Posterior cingulate gyrus (tissue), 11 donors: ENCODE data around the gene PBX4.
A peak's percentile ranks its signal among the peaks of the same experiment; 100 is the strongest.

ENCODE experiments used
- DNase-seq, 10 donors: peaks; one replicate each; pipeline versions ENCODE4 v3.0.0 to v3.0.0-alpha.2; 2020 to 2021; ENCODE audit warnings: mixed read lengths in 3 of 10
- intact Hi-C: fragments of 100-400 bp; cut with DNase I; formaldehyde crosslinking; loops from one replicate; pipeline ENCODE4 v1.15.1; 2023

PBX4 gene

DNA sequence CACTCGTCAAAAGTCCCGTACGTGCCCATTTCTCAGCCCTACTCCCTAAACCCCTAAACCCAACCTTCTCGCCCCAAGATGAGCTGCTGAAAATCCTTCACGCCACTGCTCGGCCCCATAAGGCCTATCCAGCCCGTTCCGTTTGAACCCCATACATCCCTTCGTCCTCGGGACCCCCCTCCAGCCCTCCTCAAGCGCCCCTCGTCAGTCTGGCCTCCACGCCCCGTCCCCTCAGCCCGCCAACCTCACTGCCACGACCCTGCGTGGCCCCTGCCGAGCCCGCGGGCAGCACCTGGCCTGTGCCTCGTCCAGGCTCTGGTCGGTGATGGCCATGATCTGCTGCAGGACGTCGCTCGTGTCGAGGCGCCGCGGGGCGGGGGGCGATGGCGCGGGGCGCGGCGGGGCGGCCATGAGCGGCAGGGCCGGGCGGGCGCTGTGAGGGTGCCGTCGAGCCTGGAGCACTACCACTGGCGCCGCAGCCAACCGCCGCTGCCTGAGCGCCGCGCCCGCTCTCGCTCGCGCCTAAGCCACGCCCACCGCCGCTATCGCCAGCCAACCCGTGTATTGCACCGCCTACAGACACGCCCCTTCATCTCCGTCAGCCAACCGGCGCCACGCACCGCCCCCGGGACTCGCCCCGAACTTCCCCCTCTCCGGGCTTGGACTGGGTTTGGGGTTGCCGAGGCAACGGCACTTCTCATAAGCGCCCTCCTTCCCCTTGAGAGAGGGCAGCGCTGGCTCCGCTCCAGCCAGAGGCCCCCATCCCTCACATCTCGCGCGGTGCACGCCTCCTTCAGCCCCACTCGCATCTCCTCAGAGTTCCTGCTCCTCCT is at the start of gene PBX4:
Gene PBX4 (minus strand): TSS at position 469 of the 833 bp plus-strand sequence. CDS start 58 bp downstream, at position 411.
- intact Hi-C loops, result no loop called here
- peak; percentile 82 to 99 (median 93) for DNase-seq

- intact Hi-C loops, result loop anchor here (10.0 kb wide), 1 partner anchor 199 kb away; the partner anchor contains the start of gene ZNF253
- DNase-seq, result peak in 3 of 10 donors; percentile 26 to 49 (median 42)
Measured at GRCh38 chr19:19665420-19665948, 47.0 kb upstream of the PBX4 start.

DNA sequence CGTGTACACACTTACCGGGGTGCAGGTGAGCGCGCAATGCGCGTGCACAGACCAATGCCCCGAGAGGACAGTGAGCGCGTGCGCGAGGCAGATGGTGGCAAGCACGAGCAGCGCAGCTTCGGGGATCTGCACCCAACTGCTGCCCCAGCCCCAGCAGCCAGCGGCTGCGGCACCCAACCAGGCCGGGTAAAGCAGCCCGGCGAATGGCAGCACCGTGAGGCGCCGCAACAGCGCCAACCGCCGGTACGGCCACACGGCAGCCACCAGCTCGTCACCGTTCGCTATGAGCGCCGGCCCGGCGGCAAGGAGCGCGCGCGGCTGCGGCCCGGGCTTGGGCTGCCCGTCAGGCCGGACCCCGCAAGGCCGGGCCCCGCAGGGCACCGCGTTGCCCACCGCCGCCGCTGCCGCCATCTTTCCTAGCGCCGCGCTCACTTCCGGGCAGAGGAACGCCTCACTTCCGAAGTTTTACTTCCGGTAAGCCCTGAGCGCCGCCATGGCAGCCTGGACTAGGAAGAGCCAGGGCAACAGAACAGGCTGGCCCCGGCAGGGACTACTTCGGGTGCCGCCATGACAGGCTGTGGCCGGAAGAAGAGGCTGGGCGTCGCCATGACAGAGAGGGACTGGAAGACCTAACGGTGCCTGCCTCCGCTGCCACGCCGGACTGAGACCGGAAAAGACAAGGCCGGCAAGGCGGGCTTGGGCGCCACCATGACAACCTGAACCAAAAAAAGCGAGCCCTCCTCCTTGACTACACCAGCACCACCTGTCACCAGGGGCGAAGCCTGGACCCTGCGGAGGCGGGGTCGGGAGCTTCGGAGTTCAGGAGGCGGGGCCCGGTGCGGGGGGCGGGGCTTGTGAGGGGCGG is 45.0 kb upstream of the PBX4 start, which contains the start of gene ATP13A1:
Gene ATP13A1 (minus strand): TSS at position 421 of the 865 bp plus-strand sequence. CDS start 10 bp downstream, at position 411.
- intact Hi-C loops, result loop anchor here (5.0 to 10.0 kb wide), 2 partner anchors 114 to 201 kb away; partner anchors contain the start of gene ZNF253
- DNase-seq, result peak; percentile 93 to 99 (median 96)

DNA sequence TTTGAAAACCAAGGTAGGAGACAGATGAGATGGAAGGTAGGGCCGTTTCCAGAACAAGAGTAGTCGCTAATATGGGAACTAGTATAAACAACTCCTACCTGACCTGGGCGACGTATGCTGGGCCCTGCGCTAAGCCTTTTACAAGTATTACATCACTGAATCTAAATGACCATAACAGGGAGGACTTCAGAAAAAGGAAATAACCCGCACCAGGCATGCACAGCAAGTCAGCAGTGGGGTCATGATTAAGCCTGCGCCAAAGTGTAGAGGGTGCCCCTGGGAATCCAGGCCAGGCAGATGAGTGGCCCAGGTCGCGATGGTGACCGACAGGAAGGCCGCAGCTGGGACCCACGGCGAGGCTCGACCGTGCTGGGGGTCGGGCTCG is 44.4 kb upstream of the PBX4 start:
- DNase-seq, result no peak
- intact Hi-C loops, result loop anchor here (5.0 to 10.0 kb wide), 2 partner anchors 114 to 202 kb away; partner anchors contain the start of gene ZNF253

DNA sequence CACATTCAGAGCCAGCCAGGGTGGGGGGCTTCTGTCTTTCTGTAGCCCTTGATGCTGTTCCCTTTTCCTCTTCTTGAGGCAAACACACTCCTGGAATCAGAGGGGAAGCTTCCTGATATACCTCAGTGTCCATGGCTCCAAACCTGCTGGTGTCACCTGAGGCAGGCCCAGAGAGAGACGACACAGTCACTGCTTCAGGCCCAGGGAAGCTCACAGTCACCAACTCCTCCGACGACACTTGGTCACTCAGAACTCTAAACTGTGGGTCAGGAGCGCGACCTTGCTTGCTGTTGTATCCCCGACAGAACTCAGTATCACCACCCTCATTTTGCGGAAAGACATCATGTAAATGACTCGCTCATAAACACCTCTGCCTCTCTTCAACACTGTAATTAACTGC is 43.9 kb upstream of the PBX4 start:
- peak in 3 of 10 donors; percentile 28 to 40 (median 37) for DNase-seq
- intact Hi-C loops, result loop anchor here (5.0 to 10.0 kb wide), 2 partner anchors 115 to 202 kb away; partner anchors contain the start of gene ZNF253

DNA sequence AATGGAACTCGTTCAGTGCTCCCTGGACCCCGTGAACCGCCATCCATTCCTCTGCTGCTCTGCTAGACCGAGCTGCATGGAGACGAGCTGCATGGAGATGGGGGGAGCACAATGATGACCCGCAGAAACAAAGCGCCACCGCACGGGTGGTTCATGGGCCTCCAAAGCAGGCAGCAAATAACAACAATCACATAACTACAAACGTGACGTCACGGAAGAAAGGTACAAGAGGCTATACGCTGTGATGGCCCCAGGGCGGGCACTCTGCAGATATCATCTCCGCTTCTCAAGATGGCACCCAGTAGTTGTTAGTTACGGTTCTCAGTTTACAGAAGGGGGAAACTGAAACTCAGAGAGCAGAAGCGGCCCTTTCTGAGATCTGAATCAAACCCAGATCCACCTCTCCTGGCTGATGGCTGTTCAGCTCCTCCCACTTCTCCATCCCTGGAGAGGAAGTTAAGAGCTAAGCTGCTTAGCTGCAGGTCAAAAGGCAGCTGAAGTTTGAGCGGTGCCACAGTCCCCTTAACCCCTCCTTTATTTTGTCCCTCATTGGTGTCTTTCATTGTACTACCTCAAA is 43.3 kb upstream of the PBX4 start:
- intact Hi-C loops, result loop anchor here (5.0 to 10.0 kb wide), 2 partner anchors 116 to 203 kb away; partner anchors contain the start of gene ZNF253
- peak in 3 of 10 donors; percentile 35 to 65 (median 41) for DNase-seq

DNA sequence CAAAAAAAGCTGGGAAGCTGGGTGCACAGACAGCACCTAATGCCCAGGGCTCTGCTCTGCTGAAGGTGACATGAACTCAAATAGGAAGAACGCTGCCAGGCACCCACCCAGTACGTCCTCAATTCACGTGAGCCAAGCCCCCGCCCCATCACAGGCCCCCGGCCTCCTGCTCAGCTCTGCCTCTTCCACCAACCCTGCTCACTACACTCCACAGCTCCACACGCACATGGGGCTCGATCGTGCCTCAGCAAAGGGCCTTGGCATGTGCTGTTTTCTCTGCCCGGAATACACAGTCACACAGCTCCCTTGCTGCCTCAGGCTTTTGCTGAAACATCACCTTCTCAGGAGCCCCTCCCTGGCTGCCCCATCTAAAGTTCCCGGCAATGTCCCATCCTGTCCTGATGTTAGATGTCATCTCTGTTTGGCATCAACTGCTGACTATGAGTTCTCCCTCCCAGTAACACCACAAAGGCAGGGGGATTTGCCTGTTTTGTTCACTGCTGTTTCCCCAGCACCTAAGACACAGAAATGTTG is 42.7 kb upstream of the PBX4 start:
- peak in 3 of 10 donors; percentile 61 to 80 (median 71) for DNase-seq
- intact Hi-C loops, result loop anchor here (5.0 to 10.0 kb wide), 2 partner anchors 116 to 204 kb away; partner anchors contain the start of gene ZNF253

DNA sequence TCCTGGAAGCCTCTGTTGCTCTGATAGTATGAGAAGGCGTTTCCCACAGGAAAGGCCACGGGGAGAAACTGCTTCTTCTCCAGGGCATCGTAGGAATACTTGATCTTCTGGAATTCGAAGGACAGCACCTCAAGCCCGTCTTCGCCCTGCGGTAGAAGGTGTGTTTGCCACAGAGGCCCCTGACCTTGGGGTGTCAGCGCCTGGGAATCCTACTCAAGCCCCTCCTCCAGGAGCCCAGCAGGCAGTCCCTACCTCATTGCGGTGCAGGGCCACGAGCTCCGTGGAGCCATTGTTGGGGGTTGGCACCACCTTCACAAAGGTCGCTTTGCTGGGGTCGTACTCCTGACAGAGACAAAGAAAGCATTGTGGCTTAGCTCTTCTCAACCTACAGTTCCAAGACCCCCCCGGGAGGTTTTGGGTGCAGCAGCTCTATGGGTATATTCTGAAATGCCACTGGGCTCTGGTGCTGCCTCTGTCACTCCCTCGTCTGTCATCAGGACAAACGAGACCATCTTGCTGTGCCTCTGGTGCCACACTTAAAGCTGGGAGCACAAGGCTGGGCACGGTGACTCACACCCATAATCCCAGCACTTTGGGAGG is 41.3 kb upstream of the PBX4 start:
- peak in 3 of 10 donors; percentile 23 to 53 (median 48) for DNase-seq
- intact Hi-C loops, result loop anchor here (5.0 to 10.0 kb wide), 2 partner anchors 118 to 205 kb away; partner anchors contain the start of gene ZNF253

GRCh38 chr19:19657397-19657783 is 38.9 kb upstream of the PBX4 start:
- peak in 8 of 10 donors; percentile 48 to 95 (median 77) for DNase-seq
- intact Hi-C loops, result no loop called here

DNA sequence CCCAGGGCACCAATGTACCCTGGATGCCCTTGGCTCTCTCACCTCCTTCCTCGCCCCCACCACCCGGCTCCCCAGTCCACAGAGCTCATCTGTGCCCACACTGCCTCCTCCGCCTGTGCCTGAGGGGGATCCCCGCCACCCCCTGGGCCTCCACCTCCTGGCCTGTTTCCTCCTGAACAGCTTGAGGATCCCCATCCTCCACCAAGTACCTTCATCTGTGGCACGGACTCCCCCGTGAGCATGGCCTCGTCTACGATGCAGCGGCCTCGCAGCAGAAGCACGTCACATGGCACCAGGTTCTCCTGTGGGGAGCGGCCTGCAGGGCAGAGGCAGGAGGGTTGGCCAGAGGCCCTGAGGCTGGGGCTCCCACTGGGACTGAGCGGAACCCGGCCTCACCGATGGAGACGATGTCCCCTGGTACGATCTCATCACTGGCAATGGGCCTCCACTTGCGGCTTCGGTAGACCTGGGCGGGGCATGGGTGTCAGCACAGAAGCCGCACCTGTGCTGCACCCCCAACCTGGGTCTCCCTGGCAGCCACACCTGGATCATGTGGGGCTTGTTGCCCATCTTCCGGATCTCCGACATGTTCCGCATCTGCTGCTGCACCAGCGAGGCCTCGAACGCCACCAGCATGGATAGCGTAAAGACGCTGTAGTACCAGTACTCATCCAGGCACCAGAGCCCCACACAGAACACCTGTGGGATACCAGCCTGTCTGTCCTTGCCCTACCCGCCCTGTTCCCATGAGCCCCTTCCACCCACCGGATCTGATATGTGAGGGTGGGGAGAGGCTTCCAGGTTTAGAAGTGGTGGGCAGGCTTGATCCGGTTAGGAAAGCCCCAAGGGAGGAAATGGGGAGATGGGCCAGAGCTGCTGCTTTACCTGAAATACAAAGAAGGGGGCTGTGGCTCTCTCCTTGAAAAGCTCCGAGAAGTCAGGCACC is 38.2 kb upstream of the PBX4 start:
- DNase-seq, result peak in 3 of 10 donors; percentile 13 to 73 (median 58)
- intact Hi-C loops, result no loop called here

DNA sequence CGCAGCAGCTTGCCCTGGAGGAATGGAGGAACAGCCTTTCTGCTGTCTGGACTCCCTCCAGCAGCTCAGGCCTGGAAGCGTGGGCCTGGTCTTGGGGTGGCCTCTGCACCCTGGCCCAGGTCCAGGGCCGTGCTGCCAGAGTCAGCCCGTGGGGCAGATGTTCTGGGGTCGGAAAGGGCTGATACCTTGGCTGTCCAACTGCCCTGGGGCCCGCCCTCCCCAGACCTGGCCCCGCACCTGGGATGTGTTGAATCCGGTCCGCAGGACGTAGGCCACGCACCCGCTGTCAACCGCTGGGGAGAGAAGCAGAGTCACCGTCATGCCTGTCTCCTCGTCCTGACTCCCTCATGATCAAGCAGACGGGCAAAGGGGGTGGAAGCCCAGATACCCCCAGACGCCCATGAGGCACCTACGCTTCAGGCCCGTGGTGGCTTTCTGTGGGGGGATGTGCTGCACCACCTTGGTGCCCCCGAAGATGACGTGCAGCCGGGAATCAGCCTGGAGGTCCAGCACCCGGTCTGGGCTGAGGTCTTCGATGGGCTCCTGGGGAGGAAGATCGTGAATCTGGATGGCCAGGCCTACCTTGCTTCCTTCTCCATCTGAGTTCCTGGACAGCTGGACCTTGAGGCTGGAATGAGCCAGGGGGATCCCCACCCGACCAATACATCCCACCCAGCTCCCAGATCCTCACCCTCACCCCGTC is 37.3 kb upstream of the PBX4 start:
- intact Hi-C loops, result no loop called here
- DNase-seq, result peak in 3 of 10 donors; percentile 7 to 77 (median 72)

- intact Hi-C loops, result no loop called here
- peak in 3 of 10 donors; percentile 27 to 68 (median 63) for DNase-seq
Measured at GRCh38 chr19:19655051-19655594, 36.6 kb upstream of the PBX4 start.

- DNase-seq, result peak in 1 of 10 donors; percentile 27
- intact Hi-C loops, result no loop called here
Measured at GRCh38 chr19:19654441-19654840, 36.0 kb upstream of the PBX4 start.

DNA sequence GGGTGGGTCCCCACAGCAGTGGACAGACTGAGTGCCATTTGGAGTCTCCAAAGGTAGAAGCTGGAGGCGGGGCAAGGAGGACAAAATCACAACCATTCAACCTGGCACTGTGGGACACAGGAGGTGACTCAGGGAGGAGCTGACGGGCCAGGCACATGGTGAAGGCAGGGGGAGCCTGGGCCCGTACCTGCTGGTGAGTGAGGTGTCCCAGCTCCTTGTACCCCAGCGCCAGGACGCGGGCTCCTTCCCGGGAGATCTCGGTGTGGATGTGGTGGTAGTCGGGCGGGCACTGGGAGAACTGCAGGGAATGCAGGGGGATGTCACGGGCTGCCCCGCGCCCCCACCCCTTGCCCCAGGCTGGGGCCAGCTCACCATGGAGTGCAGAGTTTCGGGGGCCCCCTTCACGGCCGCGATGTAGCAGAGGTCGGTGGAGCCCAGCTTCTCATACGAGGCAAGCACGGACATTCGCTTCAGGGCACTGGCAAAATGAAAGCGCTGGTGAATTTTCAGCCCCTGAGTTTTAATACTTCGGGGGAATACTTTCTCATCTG is 35.2 kb upstream of the PBX4 start:
- peak in 1 of 10 donors; percentile 82 for DNase-seq
- intact Hi-C loops, result no loop called here

DNA sequence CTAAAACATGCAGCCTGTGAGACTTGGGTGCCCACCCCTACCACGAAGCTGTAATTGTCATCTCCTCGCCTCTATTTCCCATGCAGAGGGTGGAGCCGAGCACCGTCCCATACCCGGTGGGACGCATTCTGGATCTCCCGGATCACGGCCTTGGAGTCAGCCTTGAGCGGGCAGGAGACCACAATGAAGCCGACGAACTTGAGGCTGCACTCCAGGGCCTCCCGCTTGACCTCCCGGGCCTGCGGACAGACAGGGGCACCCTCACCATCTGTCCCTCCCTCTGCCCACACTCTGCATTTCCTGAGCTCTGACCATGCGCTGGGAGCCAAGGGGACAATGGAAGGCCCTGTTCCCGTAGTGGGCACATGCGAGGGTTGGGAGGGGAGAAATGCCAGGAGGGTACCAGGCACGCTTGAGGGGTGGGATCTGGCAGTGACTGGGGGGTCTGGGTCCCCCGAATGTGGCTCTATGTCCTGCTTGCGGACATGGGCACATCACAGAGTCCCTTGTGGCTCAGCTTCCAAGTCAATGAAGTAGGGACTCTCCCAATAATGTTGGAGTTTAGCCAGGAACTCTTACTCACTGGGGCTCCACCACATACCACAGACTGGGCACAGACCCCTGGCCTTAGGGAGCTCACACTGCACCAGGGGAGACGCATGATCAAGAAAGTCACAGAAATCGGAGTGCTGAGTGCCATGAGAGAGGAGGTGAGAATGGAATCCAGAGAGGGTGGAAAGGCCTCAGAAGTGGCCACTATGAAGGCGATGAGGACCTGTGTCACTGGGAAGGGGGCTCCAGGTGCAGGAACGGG is 34.2 kb upstream of the PBX4 start:
- intact Hi-C loops, result no loop called here
- DNase-seq, result no peak

DNA sequence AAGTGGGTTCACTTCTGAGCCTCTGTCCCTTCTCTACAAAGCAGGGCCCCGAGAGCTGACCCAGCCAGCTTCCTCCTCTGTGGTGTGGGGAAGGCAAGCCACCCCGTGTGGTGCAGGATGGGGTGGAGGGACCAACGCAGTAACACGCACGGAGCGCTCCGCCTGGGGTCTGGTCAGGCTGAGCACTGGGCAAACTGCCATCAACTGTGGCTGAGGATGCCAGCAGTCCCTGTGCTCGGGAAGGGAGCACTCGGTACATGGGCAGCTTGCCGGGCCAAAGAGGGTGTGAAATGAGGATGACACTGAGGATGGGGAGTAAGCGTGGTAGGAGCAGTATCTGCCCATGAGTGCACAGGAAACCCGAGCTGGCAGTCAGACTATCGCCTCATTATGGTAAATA is 32.6 kb upstream of the PBX4 start:
- intact Hi-C loops, result no loop called here
- peak in 6 of 10 donors; percentile 24 to 87 (median 50) for DNase-seq
